Measurements from ENCODE around the gene CRLF1. TPM values are rescaled to one million over a fixed set of nuclear protein-coding genes. Genes with fewer than 3 reads are reported as not detected.
"Not testable (repeated sequence)": the region's sequence is repeated elsewhere in the genome, so short reads cannot be mapped to it uniquely, and the experiment has no call there.

The CRLF1 gene
- total RNA-seq, 4 donors from 2014 or later = 21.2 to 65.5 (median 47.9) TPM

- peaks cover 11% of the 10 kb centered on the region for H3K36me3 ChIP-seq
- DNase-seq (ENCODE audit: low spot score in 2 of 2) = no peak
- H3K27me3 ChIP-seq = peaks cover 8% of the 10 kb centered on the region
- no peak for TF ChIP-seq EP300 (IDR thresholded peaks at IDR 0.05)
- TF ChIP-seq POLR2AphosphoS5 (IDR thresholded peaks at IDR 0.05) = no peak
- TF ChIP-seq POLR2A (IDR thresholded peaks at IDR 0.05) = no peak
- no peak for TF ChIP-seq CTCF (IDR thresholded peaks at IDR 0.05)
- peaks cover 48% of the 10 kb centered on the region for H3K4me1 ChIP-seq
- H3K27ac ChIP-seq = no peak overlapping the region
- no peaks in the 10 kb centered on the region for H3K9me3 ChIP-seq
- 49% methylated on average over 19 of the region's 25 CpGs for WGBS
- H3K4me3 ChIP-seq = peak overlapping the region; percentile 42
These were observed 13.1 kb downstream of the CRLF1 start for GRCh38 chr19:18593367-18594095.

GRCh38 chr19:18592732-18593131, 13.9 kb downstream of the CRLF1 start:
- not testable (repeated sequence) for DNase-seq (ENCODE audit: low spot score in 2 of 2); H3K27ac ChIP-seq; H3K27me3 ChIP-seq; H3K4me3 ChIP-seq; H3K9me3 ChIP-seq
- WGBS = 65% methylated on average over 5 of the region's 5 CpGs
- H3K36me3 ChIP-seq = peaks cover 11% of the 10 kb centered on the region
- peaks cover 56% of the 10 kb centered on the region for H3K4me1 ChIP-seq

- TF ChIP-seq POLR2A (IDR thresholded peaks at IDR 0.05) = no peak
- TF ChIP-seq EP300 (IDR thresholded peaks at IDR 0.05) = no peak
- no peak for TF ChIP-seq POLR2AphosphoS5 (IDR thresholded peaks at IDR 0.05)
- TF ChIP-seq CTCF (IDR thresholded peaks at IDR 0.05) = no peak
- H3K9me3 ChIP-seq = no peaks in the 10 kb centered on the region
- DNase-seq (ENCODE audit: low spot score in 2 of 2) = no peak
- peaks cover 58% of the 10 kb centered on the region for H3K4me1 ChIP-seq
- no peak overlapping the region for H3K4me3 ChIP-seq
- 77% methylated on average over 10 of the region's 22 CpGs for WGBS
- H3K36me3 ChIP-seq = peaks cover 11% of the 10 kb centered on the region
- no peaks in the 10 kb centered on the region for H3K27me3 ChIP-seq
- H3K27ac ChIP-seq = no peak overlapping the region
These were observed 14.7 kb downstream of the CRLF1 start for GRCh38 chr19:18591735-18592385.

- H3K27ac ChIP-seq = peak overlapping the region; percentile 31
- DNase-seq (ENCODE audit: low spot score in 2 of 2) = no peak
- WGBS = 74% methylated on average over 30 of the region's 40 CpGs
- H3K9me3 ChIP-seq = no peaks in the 10 kb centered on the region
- peaks cover 11% of the 10 kb centered on the region for H3K36me3 ChIP-seq
- H3K4me3 ChIP-seq = peak overlapping the region; percentile 87
- TF ChIP-seq POLR2AphosphoS5 (IDR thresholded peaks at IDR 0.05) (no peak), CTCF (IDR thresholded peaks at IDR 0.05) (no peak), POLR2A (IDR thresholded peaks at IDR 0.05) (no peak), EP300 (IDR thresholded peaks at IDR 0.05) (no peak)
- H3K4me1 ChIP-seq = peaks cover 58% of the 10 kb centered on the region
- no peaks in the 10 kb centered on the region for H3K27me3 ChIP-seq
These were observed 16.0 kb downstream of the CRLF1 start for GRCh38 chr19:18590273-18591272.

- TF ChIP-seq POLR2A (IDR thresholded peaks at IDR 0.05) (no peak), CTCF (IDR thresholded peaks at IDR 0.05) (peak; percentile 15 to 29), POLR2AphosphoS5 (IDR thresholded peaks at IDR 0.05) (peak in 1 of 3 donors; percentile 34)
- Histone ChIP-seq H3K4me1 (peaks cover 49% of the 10 kb centered on the region), H3K4me3 (peak overlapping the region; percentile 87), H3K27me3 (no peaks in the 10 kb centered on the region), H3K9me3 (no peaks in the 10 kb centered on the region), H3K36me3 (peaks cover 11% of the 10 kb centered on the region), H3K27ac (peak overlapping the region; percentile 80)
- WGBS = 12% methylated on average over 29 of the region's 52 CpGs
- DNase-seq (ENCODE audit: low spot score in 2 of 2) = peak in 1 of 2 donors; percentile 79
These were observed 17.0 kb downstream of the CRLF1 start for GRCh38 chr19:18589380-18590272.
